GM23248 (cell line): ENCODE results near the gene LRCH2.

Experiments used
- EZH2 ChIP-seq: fragments of 200-600 bp; sonication (generic); IDR thresholded peaks from 2 replicates; pipeline ENCODE4 v1.6.1; 2018; ENCODE audit warnings: antibody characterized with exemption, mild to moderate bottlenecking; ENCODE audit not compliant: insufficient read depth, poor library complexity, severe bottlenecking
- EZH2phosphoT487 ChIP-seq: fragments of 200-600 bp; sonication (generic); IDR thresholded peaks from 2 replicates; pipeline ENCODE4 v1.6.1; 2018; ENCODE audit warnings: antibody characterized with exemption, moderate library complexity, mild to moderate bottlenecking, low read depth; ENCODE audit not compliant: insufficient read depth

DNA sequence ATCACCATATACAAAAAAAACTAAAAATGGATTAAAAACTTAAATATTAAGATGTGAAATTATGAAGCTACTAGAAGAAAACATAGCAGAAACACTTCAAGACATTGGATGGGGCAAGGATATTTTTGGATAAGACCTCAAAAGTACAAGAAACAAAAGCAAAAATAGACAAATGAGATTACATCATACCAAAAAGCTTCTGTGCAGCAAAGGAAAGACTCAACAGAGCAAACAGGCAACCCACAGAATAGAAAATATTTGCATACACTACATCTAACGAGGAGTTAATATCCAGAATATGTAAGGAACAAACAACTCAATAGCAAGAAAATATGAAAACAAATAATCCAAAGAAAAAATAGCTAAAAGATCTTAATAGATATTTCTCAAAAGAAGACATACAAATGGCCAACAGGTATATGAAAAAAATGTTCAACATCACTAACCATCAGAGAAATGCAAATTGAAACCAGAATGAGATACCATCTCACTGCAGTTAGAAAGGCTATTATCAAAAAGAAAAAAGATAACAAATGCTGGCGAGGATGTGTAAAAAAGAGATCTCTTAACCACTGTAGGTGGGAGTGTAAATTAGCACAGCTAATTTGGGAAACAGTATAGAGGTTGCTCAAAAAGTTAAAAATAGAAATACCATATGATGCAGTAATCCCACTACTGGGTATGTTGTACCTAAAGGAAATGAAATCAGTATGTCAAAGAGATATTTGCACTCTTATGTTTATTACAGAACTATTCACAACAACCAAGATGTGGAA, 17.8 kb upstream of the LRCH2 start:
- TF ChIP-seq EZH2phosphoT487 (no peak), EZH2 (no peak)
